H9 (cell line): ENCODE data around the gene DLEC1. TPM values are rescaled to one million over a fixed set of nuclear protein-coding genes. Genes with fewer than 3 reads are reported as not detected.

Source experiments
- DNase-seq: peaks from one replicate; pipeline ENCODE4 v3.0.0-alpha.2; 2017
- H2AFZ ChIP-seq: one replicate; pipeline ENCODE4 v1.6.1; 2013; ENCODE audit warnings: mild to moderate bottlenecking, low read length, control low read depth, moderate library complexity
- H2AK5ac ChIP-seq: 2 replicates; pipeline ENCODE4 v1.6.1; 2013; ENCODE audit warnings: low read length, control low read depth, mixed read lengths; ENCODE audit not compliant: insufficient read length
- H2BK120ac ChIP-seq: one replicate; pipeline ENCODE4 v1.6.1; 2013; ENCODE audit warnings: low read depth, mild to moderate bottlenecking, low read length, control low read depth, inconsistent platforms; ENCODE audit not compliant: poor library complexity, severe bottlenecking
- H2BK12ac ChIP-seq: 2 replicates; pipeline ENCODE4 v1.6.1; 2013; ENCODE audit warnings: low read length, control low read depth, mixed read lengths, low read depth; ENCODE audit not compliant: insufficient read length
- H2BK15ac ChIP-seq: 2 replicates; pipeline ENCODE4 v1.6.1; 2013; ENCODE audit warnings: low read depth, low read length, control low read depth
- H2BK20ac ChIP-seq: one replicate; pipeline ENCODE4 v1.6.1; 2013; ENCODE audit warnings: low read depth, mild to moderate bottlenecking, low read length, control low read depth, inconsistent platforms; ENCODE audit not compliant: poor library complexity, severe bottlenecking
- H2BK5ac ChIP-seq: 2 replicates; pipeline ENCODE4 v1.6.1; 2013; ENCODE audit warnings: low read length, control low read depth, mixed read lengths; ENCODE audit not compliant: insufficient read length
- H3K14ac ChIP-seq: 2 replicates; pipeline ENCODE4 v1.6.1; 2013; ENCODE audit warnings: low read length, control low read depth; ENCODE audit not compliant: insufficient read depth
- H3K18ac ChIP-seq: 2 replicates; pipeline ENCODE4 v1.6.1; 2013; ENCODE audit warnings: low read depth, mild to moderate bottlenecking, mixed read lengths, low read length, control low read depth; ENCODE audit not compliant: insufficient read length
- H3K23ac ChIP-seq: 2 replicates; pipeline ENCODE4 v1.6.1; 2013; ENCODE audit warnings: low read length, control low read depth, mixed read lengths, low read depth; ENCODE audit not compliant: insufficient read length
- H3K23me2 ChIP-seq: 2 replicates; pipeline ENCODE4 v1.6.1; 2013; ENCODE audit warnings: low read depth, mild to moderate bottlenecking, mixed read lengths, low read length, control low read depth; ENCODE audit not compliant: insufficient read length, poor library complexity, severe bottlenecking
- H3K27ac ChIP-seq: 2 replicates; pipeline ENCODE4 v1.5.1; 2013; ENCODE audit warnings: low read length, control low read depth, mixed read lengths, low read depth; ENCODE audit not compliant: insufficient read length
- H3K27me3 ChIP-seq: 2 replicates; pipeline ENCODE4 v1.6.1; 2013; ENCODE audit warnings: low read length, control low read depth, inconsistent platforms; ENCODE audit not compliant: insufficient read depth
- H3K4ac ChIP-seq: 2 replicates; pipeline ENCODE4 v1.6.1; 2013; ENCODE audit warnings: low read depth, mild to moderate bottlenecking, control low read depth, inconsistent platforms, low read length, moderate library complexity
- H3K4me1 ChIP-seq: 2 replicates; pipeline ENCODE4 v1.6.1; 2013; ENCODE audit warnings: low read length, control low read depth, inconsistent platforms; ENCODE audit not compliant: insufficient read depth
- H3K4me2 ChIP-seq: 2 replicates; pipeline ENCODE4 v1.6.1; 2013; ENCODE audit warnings: low read length, control low read depth, mixed read lengths; ENCODE audit not compliant: insufficient read length, insufficient read depth
- H3K56ac ChIP-seq: 2 replicates; pipeline ENCODE4 v1.6.1; 2013; ENCODE audit warnings: low read depth, mild to moderate bottlenecking, mixed read lengths, low read length, control low read depth; ENCODE audit not compliant: insufficient read length
- H3K79me1 ChIP-seq: 2 replicates; pipeline ENCODE4 v1.6.1; 2013; ENCODE audit warnings: low read depth, mild to moderate bottlenecking, moderate library complexity, low read length, control low read depth, inconsistent platforms; ENCODE audit not compliant: insufficient read depth, poor library complexity, severe bottlenecking
- H3K79me2 ChIP-seq: 2 replicates; pipeline ENCODE4 v1.6.1; 2013; ENCODE audit warnings: low read length, control low read depth, inconsistent platforms; ENCODE audit not compliant: insufficient read depth
- H3K9ac ChIP-seq: 2 replicates; pipeline ENCODE4 v1.6.1; 2013; ENCODE audit warnings: low read length, control low read depth, mixed read lengths; ENCODE audit not compliant: insufficient read length; ENCODE audit errors: extremely low read depth
- H3K9me3 ChIP-seq: one replicate; pipeline ENCODE4 v1.6.1; 2013; ENCODE audit warnings: low read depth, low read length, inconsistent platforms; ENCODE audit not compliant: control insufficient read depth
- H3T11ph ChIP-seq: one replicate; pipeline ENCODE4 v1.6.1; 2013; ENCODE audit warnings: mild to moderate bottlenecking, low read length, control low read depth, inconsistent platforms
- H4K20me1 ChIP-seq: one replicate; pipeline ENCODE4 v1.6.1; 2013; ENCODE audit not compliant: control insufficient read depth, insufficient read length, insufficient read depth
- H4K5ac ChIP-seq: 2 replicates; pipeline ENCODE4 v1.6.1; 2013; ENCODE audit warnings: low read depth, mild to moderate bottlenecking, mixed read lengths, low read length, control low read depth; ENCODE audit not compliant: insufficient read length
- H4K8ac ChIP-seq: replicated peaks from 2 replicates; pipeline ENCODE4 v1.6.1; 2013; ENCODE audit warnings: low read length, control low read depth, mixed read lengths, low read depth; ENCODE audit not compliant: insufficient read length
- H4K91ac ChIP-seq: 2 replicates; pipeline ENCODE4 v1.6.1; 2013; ENCODE audit warnings: low read depth, mild to moderate bottlenecking, moderate library complexity, mixed read lengths, low read length, control low read depth; ENCODE audit not compliant: insufficient read length
- H3K27ac Mint-ChIP-seq, 3 experiments: 2 replicates in 2 of 3; 3 replicates in 1 of 3; pipeline ENCODE4 v1.8.0; 2020 to 2021; ENCODE audit warnings: mixed read lengths in 3 of 3, mild to moderate bottlenecking in 1 of 3, moderate library complexity in 1 of 3
- H3K27me3 Mint-ChIP-seq: 2 replicates; pipeline ENCODE4 v1.8.0; 2021; ENCODE audit warnings: low read depth, mild to moderate bottlenecking, moderate library complexity, mixed read lengths
- H3K36me3 Mint-ChIP-seq, 3 experiments: 2 replicates in 2 of 3; 3 replicates in 1 of 3; pipeline ENCODE4 v1.8.0; 2020 to 2021; ENCODE audit warnings: low read depth in 3 of 3, mixed read lengths in 3 of 3; ENCODE audit not compliant: insufficient read depth in 1 of 3
- H3K4me1 Mint-ChIP-seq, 2 experiments: 2 replicates each; pipeline ENCODE4 v1.8.0; 2020; ENCODE audit warnings: mixed read lengths in 2 of 2
- H3K4me3 Mint-ChIP-seq, 2 experiments: 2 replicates in 1 of 2; 3 replicates in 1 of 2; pipeline ENCODE4 v1.8.0; 2020 to 2021; ENCODE audit warnings: mild to moderate bottlenecking in 2 of 2, mixed read lengths in 2 of 2, moderate library complexity in 1 of 2
- H3K9me3 Mint-ChIP-seq, 2 experiments: 2 replicates in 1 of 2; 3 replicates in 1 of 2; pipeline ENCODE4 v1.8.0; 2020; ENCODE audit warnings: mild to moderate bottlenecking in 2 of 2, mixed read lengths in 2 of 2, moderate library complexity in 1 of 2
- CTCF ChIP-seq: fragments of 200-600 bp; sonication (generic); conservative IDR thresholded peaks from 3 replicates; pipeline ENCODE4 v1.8.0; 2021; ENCODE audit warnings: antibody characterized with exemption, mild to moderate bottlenecking
- WGBS: extraction: QIAGEN DNeasy Blood & Tissue Kit; methylation state at CpG from one replicate; pipeline ENCODE4 v1.1.7; 2013; ENCODE audit warnings: missing lambda C conversion rate, low lambda C conversion rate, mixed read lengths; ENCODE audit not compliant: insufficient read length; ENCODE audit errors: extremely low coverage; 5-methylcytosine and 5-hydroxymethylcytosine counted together
- total RNA-seq: library from RNA; stranded (reverse); gene quantifications from 2 replicates; pipeline ENCODE4 v1.2.1, GENCODE V29; 2021

DLEC1 gene
- total RNA-seq, 1 experiment from 2014 or later, result 2.1 TPM

GRCh38 chr3:38031022-38031994 is 7.7 kb upstream of the DLEC1 start:
- Histone ChIP-seq H4K20me1 (no peaks in the 10 kb centered on the region), H2BK120ac (no peak overlapping the region), H3K23ac (no peak overlapping the region), H2AK5ac (no peak overlapping the region), H3K79me1 (no peaks in the 10 kb centered on the region), H4K91ac (no peak overlapping the region), H2BK12ac (no peak overlapping the region), H3T11ph (no peak overlapping the region), H3K9ac (no peak overlapping the region), H2AFZ (no peak overlapping the region), H3K79me2 (no peaks in the 10 kb centered on the region), H2BK15ac (no peak overlapping the region), H3K4me1 (no peaks in the 10 kb centered on the region), H3K4me2 (no peak overlapping the region), H2BK20ac (no peak overlapping the region), H3K9me3 (no peaks in the 10 kb centered on the region), H3K27ac (no peak overlapping the region), H4K5ac (no peak overlapping the region), H3K14ac (no peak overlapping the region), H3K27me3 (peaks cover 19% of the 10 kb centered on the region; the same call in 1 of the 2 replicates), H4K8ac (no peak overlapping the region), H3K23me2 (peaks cover 5% of the 10 kb centered on the region), H2BK5ac (no peak overlapping the region), H3K4ac (no peak overlapping the region), H3K18ac (no peak overlapping the region), H3K56ac (no peak overlapping the region)
- peak overlapping the region in 1 of 2 experiments; percentile 63; a peak in 3 of 5 replicates for H3K4me3 Mint-ChIP-seq
- no peak for TF ChIP-seq CTCF
- H3K27ac Mint-ChIP-seq, result no peak overlapping the region
- WGBS, result no CpG with 5 or more reads among the region's 9 CpGs
- H3K9me3 Mint-ChIP-seq, result no peaks in the 10 kb centered on the region; a peak in 1 of 5 replicates
- DNase-seq, result no peak
- peaks cover 3 to 10% of the 10 kb centered on the region in 2 experiments for H3K4me1 Mint-ChIP-seq
- H3K36me3 Mint-ChIP-seq, result no peaks in the 10 kb centered on the region; a peak in 2 of 7 replicates
- H3K27me3 Mint-ChIP-seq, result peaks cover 58% of the 10 kb centered on the region
